UCSD-AML1 (cell line): ENCODE results near the gene CEP112.
"Not testable (repeated sequence)": the region's sequence is repeated elsewhere in the genome, so short reads cannot be mapped to it uniquely, and the experiment has no call there.

Source experiments
- DNase-seq: peaks from one replicate; lab custom pipeline; 2025; ENCODE audit not compliant: unreplicated experiment; lab: John Stamatoyannopoulos, UW

CEP112 gene

GRCh38 chr17:66085221-66085620 lies 106.7 kb downstream of the CEP112 start:
- no peak for DNase-seq

GRCh38 chr17:66080670-66081069 lies 111.3 kb downstream of the CEP112 start:
- DNase-seq, result not testable (repeated sequence)

GRCh38 chr17:66076546-66077190 lies 115.3 kb downstream of the CEP112 start:
- DNase-seq, result no peak

- no peak for DNase-seq
Observed at GRCh38 chr17:66073384-66073783, 118.5 kb downstream of the CEP112 start.

- DNase-seq, result no peak
Observed at GRCh38 chr17:66063686-66064085, 128.2 kb downstream of the CEP112 start.

DNA sequence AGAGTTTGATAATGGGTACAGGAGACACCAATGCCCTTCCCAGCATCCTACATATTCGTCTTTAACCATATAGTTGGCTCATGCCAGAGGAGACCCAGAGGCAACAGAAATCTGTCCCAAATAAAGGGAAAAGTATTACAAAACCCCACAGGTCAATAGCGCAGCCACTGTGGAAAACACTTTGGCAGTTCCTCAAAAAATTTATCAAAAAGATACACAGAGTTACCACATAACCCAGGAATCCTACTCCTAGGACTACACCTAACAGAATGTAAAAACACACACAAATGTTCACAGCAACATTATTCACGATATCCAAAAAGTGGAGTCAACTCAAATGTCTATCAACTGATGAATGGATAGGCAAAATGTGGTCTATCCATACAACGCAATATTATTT lies 135.8 kb downstream of the CEP112 start:
- DNase-seq, result no peak

DNA sequence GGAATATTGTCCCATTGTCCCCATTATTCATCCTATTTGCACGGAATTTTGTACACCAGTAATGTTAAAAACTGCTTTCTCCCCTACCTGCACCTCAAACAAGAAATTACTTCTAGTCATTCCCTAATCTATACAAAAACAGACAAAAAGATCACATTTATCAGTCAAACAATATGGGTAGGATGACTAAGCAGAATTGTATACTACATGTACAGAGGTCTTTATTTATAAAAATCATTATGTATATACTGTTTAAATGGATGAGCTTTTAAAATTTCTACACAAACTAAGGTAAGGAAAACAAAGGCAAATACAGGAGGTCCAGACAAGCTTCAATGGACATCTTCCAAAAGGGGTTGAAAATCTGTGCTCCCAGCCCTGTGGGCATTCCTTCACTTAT lies 137.7 kb downstream of the CEP112 start:
- DNase-seq, result no peak

- DNase-seq, result no peak
Observed at GRCh38 chr17:66044083-66044482, 147.8 kb downstream of the CEP112 start.

GRCh38 chr17:66043419-66043818 lies 148.5 kb downstream of the CEP112 start:
- no peak for DNase-seq

DNA sequence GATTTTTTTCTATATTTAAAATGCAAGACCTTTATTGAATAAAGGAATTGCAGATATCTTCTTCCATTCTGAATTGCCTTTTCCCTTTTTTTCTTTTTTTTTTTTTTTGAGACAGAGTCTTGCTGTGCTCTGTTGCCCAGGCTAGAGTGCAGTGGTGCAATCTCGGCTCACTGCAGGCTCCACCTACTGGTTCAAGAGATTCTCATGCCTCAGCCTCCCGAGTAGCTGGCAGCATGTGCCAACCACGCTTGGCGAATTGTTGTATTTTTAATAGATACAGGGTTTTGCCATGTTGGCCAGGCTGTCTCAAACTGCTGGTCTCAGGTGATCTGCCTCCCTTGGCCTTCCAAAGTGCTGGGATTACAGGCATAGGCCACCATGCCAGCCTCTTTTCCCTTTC lies 151.5 kb downstream of the CEP112 start:
- no peak for DNase-seq

DNA sequence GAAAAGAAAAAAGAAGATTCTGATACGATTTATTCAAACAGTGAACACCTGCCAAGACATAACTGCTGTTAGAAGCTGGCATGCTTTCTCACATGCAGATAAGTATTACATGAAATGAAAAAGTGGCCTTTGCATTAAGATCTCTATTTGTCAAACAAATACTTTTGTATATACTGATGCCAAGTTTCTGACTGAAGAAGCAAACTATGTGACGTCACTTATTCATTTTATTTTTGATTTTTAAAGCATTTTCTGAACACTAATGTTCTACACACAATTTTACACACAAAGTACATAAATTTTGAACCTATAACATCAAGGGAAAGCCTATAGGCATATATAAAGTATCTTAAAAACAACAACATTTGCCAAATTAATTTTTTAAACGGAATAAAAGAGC lies 153.8 kb downstream of the CEP112 start:
- no peak for DNase-seq

DNA sequence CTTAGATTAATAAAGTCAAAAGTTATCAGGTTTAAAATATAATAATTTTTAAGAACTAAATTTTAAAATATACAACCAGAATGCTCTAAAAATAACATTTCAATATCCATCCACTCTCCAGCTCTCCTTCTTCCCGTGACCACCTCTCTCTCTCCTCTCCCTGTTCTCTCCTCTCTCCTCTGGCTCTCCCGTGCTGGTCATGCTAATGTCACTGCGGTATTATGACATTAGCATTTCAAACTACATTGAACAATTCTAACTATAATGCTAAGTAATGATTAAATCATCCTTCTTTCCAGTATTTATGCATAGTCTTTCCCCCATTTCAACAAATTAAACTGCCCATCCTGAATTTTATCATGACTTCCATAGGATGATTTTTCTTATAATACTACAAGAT lies 154.7 kb downstream of the CEP112 start:
- DNase-seq, result no peak

- no peak for DNase-seq
Observed at GRCh38 chr17:66032082-66032712, 159.7 kb downstream of the CEP112 start.

DNA sequence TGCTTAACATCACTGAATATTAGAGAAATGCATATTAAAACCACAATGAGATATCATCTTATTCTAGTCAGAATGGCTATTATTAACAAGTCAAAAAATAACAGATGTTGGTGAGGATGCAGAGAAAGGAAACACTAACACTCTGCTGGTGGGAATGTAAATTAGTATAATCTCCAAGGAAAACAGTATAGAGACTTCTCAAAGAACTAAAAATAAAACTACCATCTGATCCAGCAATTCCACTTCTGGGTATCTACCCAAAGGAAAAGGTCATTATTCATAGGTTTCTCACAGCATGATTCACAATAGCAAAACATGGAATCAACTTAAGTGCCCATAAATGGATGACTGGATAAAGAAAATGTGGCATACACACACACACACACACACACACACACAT lies 166.4 kb downstream of the CEP112 start:
- DNase-seq, result no peak

GRCh38 chr17:66021757-66022156 lies 170.2 kb downstream of the CEP112 start:
- DNase-seq, result no peak

DNA sequence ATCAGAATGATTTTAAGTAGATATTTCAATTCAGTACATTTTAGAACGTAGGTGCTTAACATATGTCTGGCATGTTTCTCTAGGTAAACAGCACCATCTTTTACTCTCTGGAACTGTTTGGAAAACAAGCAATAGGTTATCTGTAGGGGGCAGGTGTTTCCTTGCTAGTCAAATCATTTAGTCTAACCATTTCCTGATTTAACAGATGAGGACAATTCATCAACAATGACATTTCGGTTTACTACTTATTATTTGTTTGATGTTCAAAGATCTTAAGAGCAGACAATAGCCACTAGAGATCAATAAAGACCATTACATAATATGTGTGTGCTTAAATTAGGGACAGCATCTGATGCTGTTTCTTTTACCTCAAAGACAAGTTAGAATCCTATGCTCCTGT lies 173.1 kb downstream of the CEP112 start:
- no peak for DNase-seq

DNA sequence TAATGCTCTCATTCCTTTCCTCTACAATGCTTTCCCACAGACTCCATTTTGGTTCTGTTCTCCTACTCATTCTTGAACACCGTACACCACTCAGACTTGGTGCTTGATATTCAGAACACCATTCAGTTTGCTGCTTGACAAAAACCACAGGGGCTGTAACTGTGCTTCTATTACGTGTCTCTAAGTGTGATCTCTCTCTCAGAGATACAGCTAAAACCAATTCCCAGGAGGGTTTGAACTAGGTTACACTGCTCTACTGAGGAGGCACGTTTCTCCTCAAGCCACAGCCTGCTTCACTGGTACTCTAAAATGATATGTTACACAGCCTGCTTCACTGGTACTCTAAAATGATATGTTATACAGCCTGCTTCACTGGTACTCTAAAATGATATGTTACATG lies 175.7 kb downstream of the CEP112 start:
- no peak for DNase-seq

- no peak for DNase-seq
Observed at GRCh38 chr17:66008680-66009079, 183.3 kb downstream of the CEP112 start.

- DNase-seq, result no peak
Observed at GRCh38 chr17:66006654-66007053, 185.3 kb downstream of the CEP112 start.

DNA sequence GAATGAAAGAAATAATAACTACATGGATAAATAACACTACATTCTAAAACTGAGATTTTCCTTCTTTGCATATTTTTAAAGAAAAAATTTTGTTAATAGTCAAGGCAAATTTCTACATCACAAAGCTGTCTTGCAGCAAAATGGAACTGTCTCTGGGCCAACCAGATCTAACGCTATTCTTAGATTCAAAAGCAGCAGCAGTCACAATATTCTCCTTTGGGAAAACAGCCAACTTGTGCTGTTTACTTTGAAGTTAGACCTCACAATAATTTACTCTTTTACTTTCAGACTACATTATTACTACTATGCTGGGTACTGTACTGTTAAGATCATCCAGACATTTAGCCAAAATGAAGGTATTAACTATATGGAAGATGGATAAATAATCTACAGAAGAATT lies 189.1 kb downstream of the CEP112 start:
- DNase-seq, result no peak

- DNase-seq, result no peak
Observed at GRCh38 chr17:66002063-66002585, 189.8 kb downstream of the CEP112 start.

DNA sequence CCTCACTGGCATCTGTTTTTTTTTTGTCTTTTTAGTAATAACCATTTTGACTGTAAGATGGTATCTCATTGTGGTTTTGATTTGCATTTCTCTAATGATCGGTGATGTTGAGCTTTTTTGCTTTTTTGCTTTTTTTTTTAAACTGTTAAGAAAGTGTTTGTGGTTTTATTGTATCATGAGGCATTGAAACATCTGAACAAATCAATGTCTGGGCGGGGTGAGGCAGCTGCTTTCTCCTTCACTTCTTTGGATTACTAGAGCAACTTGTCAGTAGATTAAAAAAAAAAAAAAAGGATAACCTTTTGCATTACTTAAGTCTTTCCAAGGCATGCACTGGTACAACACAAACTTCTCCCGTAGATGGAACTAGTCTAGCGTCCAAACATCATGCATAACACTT lies 191.7 kb downstream of the CEP112 start:
- no peak for DNase-seq

DNA sequence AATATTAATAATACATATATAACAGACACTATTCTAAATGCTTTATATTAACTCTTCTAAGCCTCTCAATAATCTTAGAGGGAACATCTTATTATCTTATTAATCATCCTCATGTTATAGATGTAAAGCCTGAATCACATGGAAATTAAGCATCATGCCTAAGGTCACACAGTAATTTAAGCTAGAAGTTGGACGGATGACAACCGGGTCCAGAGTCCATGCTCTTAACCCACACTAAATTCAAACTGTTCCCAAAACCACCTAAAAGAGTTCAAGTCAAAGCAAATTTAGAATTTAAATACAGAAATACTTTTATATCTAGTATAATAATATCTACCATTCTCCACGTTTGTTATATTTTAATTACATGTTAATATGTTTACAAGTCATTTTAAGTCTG lies 193.3 kb downstream of the CEP112 start:
- no peak for DNase-seq
